HS-27A (cell line): ENCODE results near the gene IL12RB2.
"Not testable (repeated sequence)": the region's sequence is repeated elsewhere in the genome, so short reads cannot be mapped to it uniquely, and the experiment has no call there.

ENCODE experiments used
- DNase-seq: peaks from one replicate; pipeline ENCODE4 v3.0.0-alpha.2; 2012; ENCODE audit warnings: low read depth, missing footprints

IL12RB2 gene

GRCh38 chr1:67431156-67431765, 123.6 kb downstream of the IL12RB2 start:
- DNase-seq, result no peak

- DNase-seq, result no peak
Observed at GRCh38 chr1:67431869-67432578, 124.4 kb downstream of the IL12RB2 start.

- no peak for DNase-seq
Observed at GRCh38 chr1:67432745-67433144, 125.1 kb downstream of the IL12RB2 start.

GRCh38 chr1:67433837-67434236, 126.2 kb downstream of the IL12RB2 start:
- no peak for DNase-seq

GRCh38 chr1:67434491-67434890, 126.8 kb downstream of the IL12RB2 start:
- DNase-seq, result no peak

GRCh38 chr1:67436511-67437055, 128.9 kb downstream of the IL12RB2 start:
- no peak for DNase-seq

- DNase-seq, result no peak
Observed at GRCh38 chr1:67437961-67438360, 130.3 kb downstream of the IL12RB2 start.

GRCh38 chr1:67439277-67440029, 131.8 kb downstream of the IL12RB2 start:
- DNase-seq, result no peak

- DNase-seq, result no peak
Observed at GRCh38 chr1:67440339-67440738, 132.7 kb downstream of the IL12RB2 start.

GRCh38 chr1:67441183-67441582, 133.5 kb downstream of the IL12RB2 start:
- DNase-seq, result no peak

GRCh38 chr1:67441739-67442281, 134.1 kb downstream of the IL12RB2 start:
- DNase-seq, result no peak

- DNase-seq, result not testable (repeated sequence)
Observed at GRCh38 chr1:67446014-67446413, 138.3 kb downstream of the IL12RB2 start.
